IPS DF 6.9 (cell line): Measurements from ENCODE around the gene ANKRD6.

Source experiments
- DNase-seq: peaks from one replicate; pipeline ENCODE4 v3.0.0-alpha.2; 2013; ENCODE audit warnings: low read depth, low spot score
- H3K27ac ChIP-seq: one replicate; pipeline ENCODE4 v1.5.1; 2013; ENCODE audit warnings: low read length, control low read depth
- H3K27me3 ChIP-seq: 2 replicates; pipeline ENCODE4 v1.6.1; 2013; ENCODE audit warnings: mild to moderate bottlenecking, low read length; ENCODE audit not compliant: control insufficient read depth, insufficient read depth
- H3K36me3 ChIP-seq: 2 replicates; pipeline ENCODE4 v1.6.1; 2013; ENCODE audit warnings: low read length; ENCODE audit not compliant: control insufficient read depth, insufficient read depth
- H3K4me1 ChIP-seq: 2 replicates; pipeline ENCODE4 v1.6.1; 2013; ENCODE audit warnings: low read length; ENCODE audit not compliant: control insufficient read depth, insufficient read depth
- H3K4me3 ChIP-seq: 2 replicates; pipeline ENCODE4 v1.5.1; 2013; ENCODE audit warnings: mild to moderate bottlenecking, low read length
- H3K9me3 ChIP-seq: 2 replicates; pipeline ENCODE4 v1.6.1; 2013; ENCODE audit warnings: low read length, inconsistent platforms; ENCODE audit not compliant: control insufficient read depth, insufficient read depth
- WGBS: extraction: QIAGEN DNeasy Blood & Tissue Kit; methylation state at CpG from one replicate; pipeline ENCODE4 v1.1.7; 2013; ENCODE audit warnings: mixed read lengths, missing lambda C conversion rate; ENCODE audit not compliant: insufficient read length, insufficient coverage; 5-methylcytosine and 5-hydroxymethylcytosine counted together

The ANKRD6 gene

DNA sequence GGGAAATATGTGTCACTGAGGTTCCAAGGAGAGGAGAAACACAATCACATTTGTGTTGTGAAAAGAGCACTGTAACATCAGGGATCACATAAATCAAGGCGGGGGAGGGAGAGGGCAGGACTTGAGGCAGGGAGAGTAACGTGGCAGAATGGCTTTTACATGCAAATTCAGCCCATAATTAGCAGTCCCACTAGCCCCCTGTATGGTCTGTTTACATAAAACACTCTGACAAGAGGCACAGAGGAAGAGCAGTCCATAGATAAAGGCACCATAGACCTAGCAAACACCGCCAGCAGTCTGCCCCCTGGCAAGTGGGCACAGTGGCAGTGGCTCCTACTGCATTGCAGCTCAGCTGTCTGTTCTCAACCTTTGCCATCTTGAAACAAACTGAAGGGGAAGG lies 122.9 kb downstream of the ANKRD6 start:
- no peak overlapping the region for H3K27ac ChIP-seq
- no peak overlapping the region for H3K4me3 ChIP-seq
- no peak for DNase-seq
- no peaks in the 10 kb centered on the region for H3K9me3 ChIP-seq
- H3K27me3 ChIP-seq = no peaks in the 10 kb centered on the region
- H3K36me3 ChIP-seq = no peaks in the 10 kb centered on the region
- no CpG with 5 or more reads among the region's 3 CpGs for WGBS
- peaks cover 2% of the 10 kb centered on the region; the same call in 1 of the 2 replicates for H3K4me1 ChIP-seq

DNA sequence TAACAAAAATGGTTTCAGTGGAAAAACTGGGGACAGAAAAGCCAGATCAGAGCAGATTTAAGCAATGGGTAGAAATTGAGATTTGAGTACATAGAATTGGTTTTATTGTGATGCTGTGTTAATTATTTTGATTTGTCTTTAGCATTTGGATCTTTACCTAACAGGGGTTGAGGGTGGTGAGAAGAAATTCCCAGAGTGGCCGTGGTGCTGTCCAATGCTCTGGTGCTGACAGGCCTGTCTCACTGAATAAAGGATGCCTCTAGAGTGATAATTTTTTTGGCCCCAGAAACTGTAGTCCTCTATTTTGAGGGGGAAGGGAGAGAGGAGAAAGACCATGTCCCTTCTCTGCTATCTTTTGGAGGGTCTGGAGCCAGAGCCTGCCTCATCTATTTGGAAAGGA lies 126.5 kb downstream of the ANKRD6 start:
- no peaks in the 10 kb centered on the region for H3K36me3 ChIP-seq
- no peak for DNase-seq
- no CpG with 5 or more reads among the region's 1 CpG for WGBS

DNA sequence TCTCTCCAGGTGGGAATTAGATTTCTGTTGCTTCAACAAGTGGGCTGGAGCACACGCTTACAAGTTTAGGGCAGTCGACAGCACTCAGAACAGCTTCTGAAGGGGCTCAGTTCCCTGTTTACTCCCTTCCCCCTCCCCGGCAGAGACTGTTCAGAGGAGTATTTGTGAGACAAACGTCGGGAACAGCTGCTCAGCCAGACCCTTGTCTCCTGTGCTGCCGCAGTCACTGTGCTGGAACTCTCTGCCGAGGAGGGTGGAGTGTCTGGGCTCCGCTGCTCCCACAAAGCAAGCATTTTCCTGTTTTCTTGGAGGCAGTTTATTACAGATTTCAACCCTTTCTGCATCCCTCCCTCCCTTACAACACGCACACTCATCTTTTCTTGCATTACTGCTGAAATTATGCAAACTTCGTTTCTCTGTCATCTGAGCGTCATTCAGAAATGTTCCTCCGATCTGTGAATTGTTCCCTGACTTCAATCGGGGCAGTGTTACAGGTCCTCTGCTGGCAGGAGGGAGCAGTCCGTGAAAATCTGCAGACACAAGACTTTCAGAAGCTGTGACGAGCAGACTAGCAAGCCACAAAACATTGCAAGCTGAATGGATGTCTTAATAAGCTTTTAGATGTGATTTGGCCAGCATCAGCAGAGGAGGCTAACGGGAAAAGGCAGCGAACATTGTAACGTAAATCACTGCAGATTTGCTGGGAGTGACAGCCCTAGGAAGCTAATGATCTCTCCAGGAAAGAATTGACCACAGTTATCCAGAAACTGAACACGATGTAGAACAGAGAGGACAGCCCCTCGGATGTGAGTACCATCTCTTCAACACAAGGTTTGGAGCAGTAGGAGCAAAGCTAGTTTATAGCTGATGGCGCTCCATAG lies 129.4 kb downstream of the ANKRD6 start:
- Histone ChIP-seq H3K36me3 (no peaks in the 10 kb centered on the region), H3K27me3 (no peaks in the 10 kb centered on the region), H3K4me1 (no peaks in the 10 kb centered on the region), H3K4me3 (no peak overlapping the region), H3K27ac (no peak overlapping the region), H3K9me3 (no peaks in the 10 kb centered on the region)
- no peak for DNase-seq
- no CpG with 5 or more reads among the region's 21 CpGs for WGBS

More for the DNA sequence above, 126.5 kb downstream of the ANKRD6 start:
- Histone ChIP-seq H3K27ac (no peak overlapping the region), H3K9me3 (no peaks in the 10 kb centered on the region), H3K27me3 (no peaks in the 10 kb centered on the region), H3K4me1 (peaks cover 2% of the 10 kb centered on the region; the same call in 1 of the 2 replicates), H3K4me3 (no peak overlapping the region)

DNA sequence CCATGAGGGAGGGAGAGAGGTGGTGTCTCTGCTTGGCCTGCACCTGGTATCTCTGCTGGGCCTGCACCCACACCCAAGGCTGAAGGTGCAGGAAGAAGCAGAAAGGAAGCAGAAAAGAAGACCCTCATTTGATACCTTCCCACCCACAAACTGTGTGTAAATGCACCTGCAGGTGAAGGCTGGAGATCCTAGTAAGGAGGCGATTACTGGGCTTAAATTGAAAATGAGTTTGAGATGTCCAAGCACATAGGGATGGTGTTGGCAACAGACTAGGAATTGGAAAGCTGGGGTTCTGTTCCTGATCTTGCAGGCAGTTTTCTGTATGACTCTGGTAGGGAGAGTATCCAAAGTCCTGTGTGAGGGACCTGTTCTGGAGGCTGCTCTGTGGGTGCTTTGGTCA lies 130.9 kb downstream of the ANKRD6 start:
- no peak for DNase-seq
- H3K36me3 ChIP-seq = no peaks in the 10 kb centered on the region
- H3K4me3 ChIP-seq = no peak overlapping the region
- no peaks in the 10 kb centered on the region for H3K4me1 ChIP-seq
- WGBS = no CpG with 5 or more reads among the region's 1 CpG
- no peaks in the 10 kb centered on the region for H3K27me3 ChIP-seq
- H3K27ac ChIP-seq = no peak overlapping the region
- H3K9me3 ChIP-seq = no peaks in the 10 kb centered on the region

DNA sequence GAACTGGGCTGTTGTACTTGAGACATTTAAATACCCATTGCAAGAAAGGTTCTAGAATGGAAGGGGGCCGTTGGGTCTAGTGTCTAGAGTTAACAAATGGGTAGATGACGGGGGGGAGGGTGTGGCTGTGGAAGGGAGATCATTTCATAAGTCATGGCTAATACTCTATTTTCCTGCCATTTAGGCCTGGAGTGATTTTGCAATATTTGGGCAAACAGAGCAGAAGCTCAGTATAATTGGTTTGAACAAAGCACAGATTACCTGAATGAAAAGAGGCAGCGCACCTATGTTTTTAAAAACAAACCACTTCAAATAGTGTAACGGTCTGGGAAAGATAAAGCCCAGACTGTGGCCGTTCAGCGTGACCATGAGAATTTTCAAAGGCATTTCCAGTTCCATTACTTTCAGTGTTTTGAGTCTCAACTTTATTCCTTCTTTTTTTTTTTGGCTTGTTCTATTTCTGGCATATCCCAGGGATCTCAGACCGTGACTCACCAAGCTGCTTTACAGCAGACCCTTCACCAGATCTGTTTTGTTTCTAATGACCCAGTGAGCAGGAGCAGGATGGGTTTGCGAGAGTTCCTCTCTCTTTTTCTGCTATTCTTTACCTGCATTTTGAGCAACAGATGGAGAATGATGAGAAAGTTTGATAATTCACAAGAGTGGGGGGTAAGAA lies 131.9 kb downstream of the ANKRD6 start:
- no peak for DNase-seq
- no peaks in the 10 kb centered on the region for H3K27me3 ChIP-seq
- H3K36me3 ChIP-seq = no peaks in the 10 kb centered on the region
- no peak overlapping the region for H3K4me3 ChIP-seq
- no peaks in the 10 kb centered on the region for H3K9me3 ChIP-seq
- no peaks in the 10 kb centered on the region for H3K4me1 ChIP-seq
- H3K27ac ChIP-seq = no peak overlapping the region
- no CpG with 5 or more reads among the region's 8 CpGs for WGBS

- H3K27me3 ChIP-seq = no peaks in the 10 kb centered on the region
- WGBS = no CpG with 5 or more reads among the region's 10 CpGs
- no peak overlapping the region for H3K4me3 ChIP-seq
- no peaks in the 10 kb centered on the region for H3K9me3 ChIP-seq
- no peaks in the 10 kb centered on the region for H3K36me3 ChIP-seq
- H3K27ac ChIP-seq = no peak overlapping the region
- no peak for DNase-seq
- no peaks in the 10 kb centered on the region for H3K4me1 ChIP-seq
These were observed 133.3 kb downstream of the ANKRD6 start for GRCh38 chr6:89566008-89566800.

GRCh38 chr6:89566930-89567629 lies 134.1 kb downstream of the ANKRD6 start:
- DNase-seq = no peak
- WGBS = no CpG with 5 or more reads among the region's 16 CpGs

DNA sequence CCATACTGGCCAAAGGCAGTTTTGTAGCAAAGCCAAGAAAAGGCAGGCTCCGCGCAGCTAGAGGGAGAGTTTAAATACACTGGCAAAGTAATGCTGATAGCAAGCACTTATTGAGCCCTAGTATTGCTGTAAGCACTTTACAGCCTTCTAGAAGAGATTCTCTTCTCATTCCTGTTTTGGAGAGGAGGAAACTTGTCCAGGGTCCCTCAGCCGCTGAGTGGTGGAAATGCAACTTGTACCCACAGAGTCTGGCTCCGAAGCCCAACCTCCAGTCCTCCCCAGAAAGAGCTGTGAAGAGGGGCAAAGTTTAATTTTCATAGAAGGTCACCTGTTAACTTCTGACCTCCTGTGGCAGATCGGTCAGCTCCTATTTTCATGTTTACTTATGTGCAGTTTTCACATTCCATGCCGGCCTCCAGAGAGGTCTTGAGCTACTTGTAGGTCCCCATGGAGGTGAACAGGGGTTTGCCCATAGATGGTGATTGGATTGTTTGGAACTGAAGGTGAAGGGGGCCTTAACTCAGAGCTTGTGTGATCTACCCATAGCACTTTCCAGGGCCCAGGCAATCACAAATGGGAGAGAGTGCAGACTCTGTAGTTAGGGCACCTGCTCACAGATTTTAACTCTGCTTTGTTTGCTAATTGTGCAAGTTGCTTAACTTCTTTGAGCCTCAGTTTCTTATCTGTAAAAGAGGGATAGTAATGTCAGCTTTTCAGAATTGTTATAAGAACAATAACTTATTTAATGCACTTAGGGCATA lies 134.9 kb downstream of the ANKRD6 start:
- no CpG with 5 or more reads among the region's 6 CpGs for WGBS
- Histone ChIP-seq H3K27me3 (no peaks in the 10 kb centered on the region), H3K27ac (no peak overlapping the region), H3K4me3 (no peak overlapping the region), H3K9me3 (no peaks in the 10 kb centered on the region), H3K36me3 (no peaks in the 10 kb centered on the region), H3K4me1 (no peaks in the 10 kb centered on the region)
- DNase-seq = no peak

More at GRCh38 chr6:89566930-89567629, 134.1 kb downstream of the ANKRD6 start:
- Histone ChIP-seq H3K36me3 (no peaks in the 10 kb centered on the region), H3K27me3 (no peaks in the 10 kb centered on the region), H3K27ac (no peak overlapping the region), H3K4me3 (no peak overlapping the region), H3K9me3 (no peaks in the 10 kb centered on the region), H3K4me1 (no peaks in the 10 kb centered on the region)

GRCh38 chr6:89574910-89575561 lies 142.1 kb downstream of the ANKRD6 start:
- WGBS = no CpG with 5 or more reads among the region's 2 CpGs
- DNase-seq = no peak
- no peaks in the 10 kb centered on the region for H3K27me3 ChIP-seq

More at GRCh38 chr6:89574910-89575561, 142.1 kb downstream of the ANKRD6 start:
- Histone ChIP-seq H3K4me3 (no peak overlapping the region), H3K27ac (no peak overlapping the region), H3K9me3 (no peaks in the 10 kb centered on the region), H3K36me3 (no peaks in the 10 kb centered on the region), H3K4me1 (no peaks in the 10 kb centered on the region)
